ENCODE measurements around the gene DUSP22.

DNA sequence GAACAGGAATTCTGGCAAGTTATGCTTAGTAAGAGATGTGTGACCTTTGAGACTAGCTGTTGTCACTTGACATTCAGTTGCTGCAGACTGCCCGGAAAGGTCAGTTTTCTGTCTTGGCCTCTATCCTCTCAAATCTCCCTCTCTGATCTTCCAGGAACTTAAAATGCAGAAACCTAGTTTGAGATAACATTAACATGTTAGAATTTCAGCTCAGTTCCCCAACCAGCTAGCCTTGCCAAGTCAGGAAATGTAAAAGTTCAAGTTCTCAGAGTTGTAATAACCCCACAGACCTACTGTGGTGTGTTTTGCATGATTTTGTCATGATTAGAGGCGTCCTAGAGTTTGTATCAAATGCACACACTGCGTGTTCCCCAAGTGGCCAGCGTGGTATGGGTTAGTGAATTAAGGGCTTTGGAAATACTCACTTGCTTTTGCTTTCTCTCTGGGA, 46.6 kb downstream of the DUSP22 start:
- TF ChIP-seq KAT2B (IDR thresholded peaks at IDR 0.05; ENCODE audit: low read depth, low read length) (no peak), NR3C1 (CRISPR knock-in tag; IDR thresholded peaks at IDR 0.05) (no peak), MECOM (CRISPR knock-in tag; IDR thresholded peaks at IDR 0.05) (no peak), SMC3 (conservative IDR thresholded peaks at IDR 0.05; ENCODE audit: insufficient read depth, low read depth, low read length) (no peak), HDAC3 (IDR thresholded peaks at IDR 0.05; ENCODE audit: borderline replicate concordance, partially characterized antibody) (no peak), KAT7 (CRISPR knock-in tag; IDR thresholded peaks at IDR 0.05; ENCODE audit: borderline replicate concordance) (no peak), TBP (optimal IDR thresholded peaks at IDR 0.05; ENCODE audit: low read depth, low read length) (no peak), CTCF (IDR thresholded peaks at IDR 0.05 in 2 of 3, conservative IDR thresholded peaks at IDR 0.05 in 1 of 3; ENCODE audit: insufficient read depth in 2 of 3, low read depth in 1 of 3, low read length in 3 of 3) (no peak), RFX5 (IDR thresholded peaks at IDR 0.05; ENCODE audit: low read depth, low read length) (no peak), RBM14 (IDR thresholded peaks at IDR 0.05; ENCODE audit: borderline replicate concordance, insufficient read depth, low read depth, low read length) (no peak)
- TF ChIP-seq, protein P1, sequence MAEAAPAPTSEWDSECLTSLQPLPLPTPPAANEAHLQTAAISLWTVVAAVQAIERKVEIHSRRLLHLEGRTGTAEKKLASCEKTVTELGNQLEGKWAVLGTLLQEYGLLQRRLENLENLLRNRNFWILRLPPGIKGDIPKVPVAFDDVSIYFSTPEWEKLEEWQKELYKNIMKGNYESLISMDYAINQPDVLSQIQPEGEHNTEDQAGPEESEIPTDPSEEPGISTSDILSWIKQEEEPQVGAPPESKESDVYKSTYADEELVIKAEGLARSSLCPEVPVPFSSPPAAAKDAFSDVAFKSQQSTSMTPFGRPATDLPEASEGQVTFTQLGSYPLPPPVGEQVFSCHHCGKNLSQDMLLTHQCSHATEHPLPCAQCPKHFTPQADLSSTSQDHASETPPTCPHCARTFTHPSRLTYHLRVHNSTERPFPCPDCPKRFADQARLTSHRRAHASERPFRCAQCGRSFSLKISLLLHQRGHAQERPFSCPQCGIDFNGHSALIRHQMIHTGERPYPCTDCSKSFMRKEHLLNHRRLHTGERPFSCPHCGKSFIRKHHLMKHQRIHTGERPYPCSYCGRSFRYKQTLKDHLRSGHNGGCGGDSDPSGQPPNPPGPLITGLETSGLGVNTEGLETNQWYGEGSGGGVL (CRISPR knock-in tag; IDR thresholded peaks at IDR 0.05), result no peak
- TF ChIP-seq, protein P2, sequence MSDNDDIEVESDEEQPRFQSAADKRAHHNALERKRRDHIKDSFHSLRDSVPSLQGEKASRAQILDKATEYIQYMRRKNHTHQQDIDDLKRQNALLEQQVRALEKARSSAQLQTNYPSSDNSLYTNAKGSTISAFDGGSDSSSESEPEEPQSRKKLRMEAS (CRISPR knock-in tag; IDR thresholded peaks at IDR 0.05), result no peak
